HepG2 (cell line): ENCODE results near the gene PALM3. TPM values are rescaled to one million over a fixed set of nuclear protein-coding genes. Genes with fewer than 3 reads are reported as not detected.

Experiments
- ATAD3A ChIP-seq: sonication (generic); formaldehyde crosslinking; IDR thresholded peaks from 2 replicates; pipeline ENCODE4 v1.4.0; 2020; ENCODE audit warnings: missing genetic modification reagents
- BCL3 ChIP-seq: sonication (generic); formaldehyde crosslinking; IDR thresholded peaks from 2 replicates; pipeline ENCODE4 v1.5.1; 2020; ENCODE audit warnings: mild to moderate bottlenecking, missing genetic modification reagents, moderate library complexity
- BRCA1 ChIP-seq: sonication (generic); formaldehyde crosslinking; IDR thresholded peaks from 2 replicates; pipeline ENCODE4 v1.4.0; 2020; ENCODE audit warnings: missing genetic modification reagents
- FOSL1 ChIP-seq: sonication (generic); formaldehyde crosslinking; IDR thresholded peaks from 2 replicates; pipeline ENCODE4 v1.9.0; 2021; ENCODE audit warnings: missing genetic modification reagents, borderline replicate concordance
- IKZF1 ChIP-seq: fragments of 450-650 bp; IDR thresholded peaks from 2 replicates; pipeline ENCODE4 v1.7.1; 2016
- PRDM4 ChIP-seq: sonication (generic); formaldehyde crosslinking; IDR thresholded peaks from 2 replicates; pipeline ENCODE4 v1.9.0; 2021; ENCODE audit warnings: missing genetic modification reagents, borderline replicate concordance
- SALL2 ChIP-seq: sonication (generic); formaldehyde crosslinking; IDR thresholded peaks from 2 replicates; pipeline ENCODE4 v1.8.1; 2023; ENCODE audit warnings: mild to moderate bottlenecking, missing genetic modification reagents, inconsistent platforms
- SIX4 ChIP-seq: sonication (generic); formaldehyde crosslinking; IDR thresholded peaks from 2 replicates; pipeline ENCODE4 v1.4.0; 2020; ENCODE audit warnings: missing genetic modification reagents
- SOX5 ChIP-seq: IDR thresholded peaks from 2 replicates; pipeline ENCODE4 v1.6.1; 2016; ENCODE audit warnings: borderline replicate concordance
- THYN1 ChIP-seq: sonication (generic); formaldehyde crosslinking; IDR thresholded peaks from 2 replicates; pipeline ENCODE4 v1.8.1; 2023; ENCODE audit warnings: low read depth, mild to moderate bottlenecking, moderate library complexity, missing genetic modification reagents, borderline replicate concordance
- ZEB1 ChIP-seq: IDR thresholded peaks from 2 replicates; pipeline ENCODE4 v1.6.1; 2012; ENCODE audit warnings: mild to moderate bottlenecking, low read depth, inconsistent platforms; ENCODE audit not compliant: insufficient replicate concordance
- ZHX2 ChIP-seq, 2 experiments: sonication (generic) in 1 of 2; formaldehyde crosslinking in 1 of 2; IDR thresholded peaks; 2 replicates each; pipeline versions ENCODE4 v1.6.1 to v1.9.0; 2014 to 2022; ENCODE audit warnings: antibody characterized with exemption in 1 of 2, borderline replicate concordance in 1 of 2, inconsistent platforms in 1 of 2, low read depth in 1 of 2, missing genetic modification reagents in 1 of 2
- ZNF138 ChIP-seq: sonication (generic); formaldehyde crosslinking; IDR thresholded peaks from 2 replicates; pipeline ENCODE4 v1.5.0; 2020; ENCODE audit warnings: mild to moderate bottlenecking, low read depth, missing genetic modification reagents
- ZNF224 ChIP-seq: sonication (generic); formaldehyde crosslinking; IDR thresholded peaks from 2 replicates; pipeline ENCODE4 v1.5.0; 2020; ENCODE audit warnings: mild to moderate bottlenecking, missing genetic modification reagents
- ZNF24 ChIP-seq: fragments of 450-650 bp; IDR thresholded peaks from 2 replicates; pipeline ENCODE4 v1.6.1; 2017; ENCODE audit warnings: antibody characterized with exemption, mild to moderate bottlenecking
- ZNF276 ChIP-seq: sonication (generic); formaldehyde crosslinking; IDR thresholded peaks from 2 replicates; pipeline ENCODE4 v1.4.0; 2020; ENCODE audit warnings: mild to moderate bottlenecking, low read depth, missing genetic modification reagents
- ZNF282 ChIP-seq: fragments of 450-650 bp; IDR thresholded peaks from 2 replicates; pipeline ENCODE4 v1.6.1; 2018; ENCODE audit not compliant: partially characterized antibody
- ZNF557 ChIP-seq: sonication (generic); formaldehyde crosslinking; IDR thresholded peaks from 2 replicates; pipeline ENCODE4 v1.4.0; 2020; ENCODE audit warnings: missing genetic modification reagents
- polyA plus RNA-seq, 8 experiments: library from polyadenylated mRNA; depleted of rRNA in 3 of 8; stranded (reverse) in 7 of 8; unstranded in 1 of 8; fragments of >200 nt; fragmentation: Illumina TruSeq in 4 of 8; extraction: Trizol in 4 of 8; gene quantifications; 2 replicates each; pipeline versions ENCODE4 v1.2.1 to v1.2.3, GENCODE V29; 2011 to 2016; ENCODE audit warnings: low read depth in 4 of 8, missing spikeins in 1 of 8, mixed read lengths in 1 of 8; ENCODE audit not compliant: insufficient read depth in 1 of 8
- total RNA-seq, 5 experiments: library from RNA; depleted of rRNA; stranded (reverse); fragments of >200 nt; fragmentation: Illumina TruSeq; extraction: Trizol; gene quantifications; 2 replicates each; pipeline ENCODE4 v1.2.3, GENCODE V29; 2016; ENCODE audit warnings: low read depth in 1 of 5

The PALM3 gene
- total and polyA plus RNA-seq, 2 of the 13 experiments (the other 11 are each of a cell fraction or from before 2014, with no cell fraction given), result 0.79 to 2.4 TPM

- TF ChIP-seq ZNF557 (CRISPR knock-in tag), result 0 out of 2 replicates have a peak, but pooled peaks have one; percentile 37
- 0 out of 2 replicates have a peak, but pooled peaks have one; percentile 52 for TF ChIP-seq SALL2
- no peak; the same call in 1 of the 2 replicates for TF ChIP-seq ZNF224
- TF ChIP-seq BCL3 (CRISPR knock-in tag), result 0 out of 2 replicates have a peak, but pooled peaks have one; percentile 81
- TF ChIP-seq THYN1, result no peak
- no peak for TF ChIP-seq ZNF138 (CRISPR knock-in tag)
- no peak for TF ChIP-seq ZNF282
- no peak for TF ChIP-seq SOX5 (CRISPR knock-in tag)
- TF ChIP-seq SIX4 (CRISPR knock-in tag), result no peak
- no peak for TF ChIP-seq ZNF24
- TF ChIP-seq IKZF1, result no peak
- no peak for TF ChIP-seq BRCA1
- no peak for TF ChIP-seq PRDM4
- no peak for TF ChIP-seq ATAD3A
- TF ChIP-seq FOSL1 (CRISPR knock-in tag), result no peak
- TF ChIP-seq ZHX2 (IDR thresholded peaks at IDR 0.05; ENCODE audit: low read depth), result 0 out of 2 replicates have a peak, but pooled peaks have one; percentile 7
- TF ChIP-seq ZHX2 (CRISPR knock-in tag; IDR thresholded peaks at IDR 0.05; ENCODE audit: borderline replicate concordance), result peak; percentile 63; the same call in 1 of the 2 replicates
- no peak for TF ChIP-seq ZEB1
- TF ChIP-seq ZNF276, result no peak
These were observed 30.0 kb downstream of the PALM3 start, which contains the start of gene IL27RA (continued) for GRCh38 chr19:14031719-14032480.
